22Rv1 (cell line): ENCODE data around the gene ZNF821.

Source experiments
- ZFX ChIP-seq: fragments of 450-650 bp; IDR thresholded peaks from 2 replicates; pipeline ENCODE4 v1.6.1; 2017; ENCODE audit warnings: antibody characterized with exemption, borderline replicate concordance
- TF ChIP-seq, protein P1 (sequence below): fragments of 450-650 bp; IDR thresholded peaks from 2 replicates; pipeline ENCODE4 v1.5.1; 2017; ENCODE audit warnings: mild to moderate bottlenecking

GRCh38 chr16:71826533-71827017 lies 57.4 kb downstream of the ZNF821 start:
- TF ChIP-seq, protein P1, sequence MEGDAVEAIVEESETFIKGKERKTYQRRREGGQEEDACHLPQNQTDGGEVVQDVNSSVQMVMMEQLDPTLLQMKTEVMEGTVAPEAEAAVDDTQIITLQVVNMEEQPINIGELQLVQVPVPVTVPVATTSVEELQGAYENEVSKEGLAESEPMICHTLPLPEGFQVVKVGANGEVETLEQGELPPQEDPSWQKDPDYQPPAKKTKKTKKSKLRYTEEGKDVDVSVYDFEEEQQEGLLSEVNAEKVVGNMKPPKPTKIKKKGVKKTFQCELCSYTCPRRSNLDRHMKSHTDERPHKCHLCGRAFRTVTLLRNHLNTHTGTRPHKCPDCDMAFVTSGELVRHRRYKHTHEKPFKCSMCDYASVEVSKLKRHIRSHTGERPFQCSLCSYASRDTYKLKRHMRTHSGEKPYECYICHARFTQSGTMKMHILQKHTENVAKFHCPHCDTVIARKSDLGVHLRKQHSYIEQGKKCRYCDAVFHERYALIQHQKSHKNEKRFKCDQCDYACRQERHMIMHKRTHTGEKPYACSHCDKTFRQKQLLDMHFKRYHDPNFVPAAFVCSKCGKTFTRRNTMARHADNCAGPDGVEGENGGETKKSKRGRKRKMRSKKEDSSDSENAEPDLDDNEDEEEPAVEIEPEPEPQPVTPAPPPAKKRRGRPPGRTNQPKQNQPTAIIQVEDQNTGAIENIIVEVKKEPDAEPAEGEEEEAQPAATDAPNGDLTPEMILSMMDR = no peak
- no peak for TF ChIP-seq ZFX
